OCI-LY1 (cell line): ENCODE data around the gene ZBTB16.

ENCODE experiments used
- CTCF ChIP-seq: fragments of 200-600 bp; sonication (generic), shearing (Covaris generic); IDR thresholded peaks from 2 replicates; pipeline ENCODE4 v1.5.1; 2017; ENCODE audit warnings: mild to moderate bottlenecking, antibody characterized with exemption, low read length, moderate library complexity, mixed read lengths
- EZH2 ChIP-seq: fragments of 200-600 bp; sonication (generic), shearing (Covaris generic); IDR thresholded peaks from 2 replicates; pipeline ENCODE4 v1.8.0; 2017; ENCODE audit warnings: borderline replicate concordance, mixed run types, mild to moderate bottlenecking, antibody characterized with exemption, low read length, moderate library complexity, mixed read lengths

GRCh38 chr11:114187173-114187572 is 127.7 kb downstream of the ZBTB16 start:
- no peak for TF ChIP-seq CTCF
- no peak for TF ChIP-seq EZH2
